Measurements from ENCODE around the gene PIH1D2. TPM values are rescaled to one million over a fixed set of nuclear protein-coding genes. Genes with fewer than 3 reads are reported as not detected.
A peak's percentile ranks its signal among the peaks of the same experiment; 100 is the strongest.

PIH1D2 gene
- total and polyA plus RNA-seq, 9 of the 15 experiments (the other 6 are each of a cell fraction or from before 2014, with no cell fraction given) = 1.5 to 5.4 (median 3.0) TPM

DNA sequence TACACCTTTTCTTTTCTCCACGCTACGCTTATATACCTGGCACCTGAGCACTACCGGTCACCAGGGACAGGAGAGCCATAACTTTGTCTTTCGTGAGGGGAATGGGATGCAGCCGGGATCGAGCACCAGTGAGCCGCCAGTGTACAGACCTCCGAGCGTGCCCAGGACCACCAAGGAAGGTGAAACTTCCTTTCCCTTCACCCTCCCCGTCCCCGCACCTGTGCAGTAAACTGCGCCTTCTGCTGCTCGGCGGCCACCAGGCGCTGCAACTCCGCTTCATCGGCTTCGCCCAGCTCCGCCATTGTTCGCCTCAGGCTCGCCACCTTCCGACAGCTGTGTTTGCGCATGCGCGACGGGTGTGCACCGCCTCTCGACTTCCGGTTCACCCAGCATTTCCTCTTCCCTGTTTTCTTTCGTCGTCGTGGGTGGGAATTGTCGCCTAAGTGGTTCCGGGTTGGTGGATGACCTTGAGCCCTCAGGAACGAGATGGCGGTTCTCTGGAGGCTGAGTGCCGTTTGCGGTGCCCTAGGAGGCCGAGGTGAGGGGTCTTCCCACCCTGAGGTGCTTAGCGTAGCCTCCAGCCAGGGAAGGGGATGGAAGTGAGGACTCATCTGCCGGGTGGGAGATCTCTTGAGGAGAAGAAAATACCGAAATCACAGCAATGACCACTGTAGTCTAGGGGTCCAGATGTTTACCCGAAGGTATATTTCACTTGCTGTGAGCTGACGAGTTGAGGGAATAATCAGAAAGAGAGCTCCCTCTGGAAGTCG is 12.8 kb upstream of the PIH1D2 start, which contains the start of the genes SDHD and TIMM8B (continued):
- TF ChIP-seq ZBTB40 (IDR thresholded peaks at IDR 0.05) = peak; percentile 98
- no peak for TF ChIP-seq ZBTB40 (CRISPR knock-in tag; IDR thresholded peaks at IDR 0.05)
- TF ChIP-seq POLR2AphosphoS2 (IDR thresholded peaks at IDR 0.05; ENCODE audit: low read length) = no peak
- TF ChIP-seq, protein P1, sequence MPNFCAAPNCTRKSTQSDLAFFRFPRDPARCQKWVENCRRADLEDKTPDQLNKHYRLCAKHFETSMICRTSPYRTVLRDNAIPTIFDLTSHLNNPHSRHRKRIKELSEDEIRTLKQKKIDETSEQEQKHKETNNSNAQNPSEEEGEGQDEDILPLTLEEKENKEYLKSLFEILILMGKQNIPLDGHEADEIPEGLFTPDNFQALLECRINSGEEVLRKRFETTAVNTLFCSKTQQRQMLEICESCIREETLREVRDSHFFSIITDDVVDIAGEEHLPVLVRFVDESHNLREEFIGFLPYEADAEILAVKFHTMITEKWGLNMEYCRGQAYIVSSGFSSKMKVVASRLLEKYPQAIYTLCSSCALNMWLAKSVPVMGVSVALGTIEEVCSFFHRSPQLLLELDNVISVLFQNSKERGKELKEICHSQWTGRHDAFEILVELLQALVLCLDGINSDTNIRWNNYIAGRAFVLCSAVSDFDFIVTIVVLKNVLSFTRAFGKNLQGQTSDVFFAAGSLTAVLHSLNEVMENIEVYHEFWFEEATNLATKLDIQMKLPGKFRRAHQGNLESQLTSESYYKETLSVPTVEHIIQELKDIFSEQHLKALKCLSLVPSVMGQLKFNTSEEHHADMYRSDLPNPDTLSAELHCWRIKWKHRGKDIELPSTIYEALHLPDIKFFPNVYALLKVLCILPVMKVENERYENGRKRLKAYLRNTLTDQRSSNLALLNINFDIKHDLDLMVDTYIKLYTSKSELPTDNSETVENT (CRISPR knock-in tag; IDR thresholded peaks at IDR 0.05) = 0 out of 2 replicates have a peak, but pooled peaks have one; percentile 37
- no peak; the same call in 1 of the 2 replicates for TF ChIP-seq ZNF644 (tag; IDR thresholded peaks at IDR 0.05; ENCODE audit: low read depth)
- TF ChIP-seq TGIF2 (CRISPR knock-in tag; IDR thresholded peaks at IDR 0.05) = no peak
- TF ChIP-seq ZNF224 (CRISPR knock-in tag; IDR thresholded peaks at IDR 0.05) = no peak
- no peak for TF ChIP-seq FOXP1 (CRISPR knock-in tag; IDR thresholded peaks at IDR 0.05)
- TF ChIP-seq IRF9 (tag; IDR thresholded peaks at IDR 0.05) = no peak
- peak; percentile 99 for TF ChIP-seq ZBTB2 (IDR thresholded peaks at IDR 0.05)
- no peak for TF ChIP-seq GATAD2B (IDR thresholded peaks at IDR 0.05; ENCODE audit: borderline replicate concordance)
- no peak for TF ChIP-seq SLC30A9 (CRISPR knock-in tag; IDR thresholded peaks at IDR 0.05)
- peak; percentile 85 for TF ChIP-seq MTA2 (IDR thresholded peaks at IDR 0.05; ENCODE audit: low read depth)
- TF ChIP-seq ZNF143 (CRISPR knock-in tag; IDR thresholded peaks at IDR 0.05) = no peak
